H1 (cell line): Measurements from ENCODE around the gene VPS13D. TPM values are rescaled to one million over a fixed set of nuclear protein-coding genes. Genes with fewer than 3 reads are reported as not detected.
A peak's percentile ranks its signal among the peaks of the same experiment; 100 is the strongest.

Experiments
- CTCF ChIA-PET: fragments of 300-600 bp; sonication (Branson Sonifier 250); formaldehyde crosslinking; loops from one replicate; lab custom pipeline; 2021; ENCODE audit not compliant: partially characterized antibody; lab: Charles Lee
- POLR2A ChIA-PET: fragments of 300-600 bp; sonication (Branson Sonifier 250); formaldehyde crosslinking; loops from one replicate; lab custom pipeline; 2021; ENCODE audit warnings: inconsistent platforms; ENCODE audit not compliant: partially characterized antibody; lab: Charles Lee
- DNase-seq, 2 experiments: peaks; one replicate each; pipeline versions ENCODE4 v3.0.0 to v3.0.0-alpha.2; 2010 to 2022; ENCODE audit warnings: low spot score in 2 of 2, low read depth in 1 of 2, mixed read lengths in 1 of 2
- FAIRE-seq: peaks from 2 replicates; lab custom pipeline; 2011; peaks lifted over from hg19 to GRCh38; lab: Jason Lieb, UNC
- H2AFZ ChIP-seq: 2 replicates; pipeline ENCODE4 v1.8.1; 2012; ENCODE audit warnings: low read length, inconsistent platforms
- H2AK5ac ChIP-seq: 2 replicates; pipeline ENCODE4 v1.6.1; 2013; ENCODE audit warnings: low read depth, low read length
- H2BK120ac ChIP-seq: replicated peaks from 2 replicates; pipeline ENCODE3; 2013; ENCODE audit warnings: low read depth, low read length, inconsistent platforms
- H2BK12ac ChIP-seq: 2 replicates; pipeline ENCODE4 v1.6.1; 2013; ENCODE audit warnings: low read depth, low read length
- H2BK15ac ChIP-seq: 2 replicates; pipeline ENCODE4 v1.6.1; 2013; ENCODE audit warnings: low read length
- H2BK20ac ChIP-seq: 2 replicates; pipeline ENCODE4 v1.6.1; 2013; ENCODE audit warnings: low read length
- H2BK5ac ChIP-seq: 2 replicates; pipeline ENCODE4 v1.6.1; 2013; ENCODE audit warnings: low read depth, low read length
- H3K14ac ChIP-seq: 2 replicates; pipeline ENCODE4 v1.6.1; 2013; ENCODE audit warnings: inconsistent platforms; ENCODE audit not compliant: insufficient read length
- H3K18ac ChIP-seq: 2 replicates; pipeline ENCODE4 v1.6.1; 2013; ENCODE audit warnings: low read length; ENCODE audit errors: extremely low read depth
- H3K23ac ChIP-seq: 2 replicates; pipeline ENCODE4 v1.6.1; 2013; ENCODE audit warnings: inconsistent platforms; ENCODE audit not compliant: insufficient read length
- H3K23me2 ChIP-seq: 2 replicates; pipeline ENCODE4 v1.6.1; 2013; ENCODE audit warnings: low read depth, low read length
- H3K27ac ChIP-seq: 2 replicates; pipeline ENCODE4 v1.6.1; 2011; ENCODE audit warnings: low read depth, low read length, inconsistent platforms
- H3K27me3 ChIP-seq, 4 experiments: replicated peaks in 1 of 4; 1 replicate in 1 of 4; 2 replicates in 3 of 4; pipeline versions ENCODE4 v1.6.1 to v1.8.1; 2011 to 2013; ENCODE audit warnings: low read length in 3 of 4, mild to moderate bottlenecking in 3 of 4, inconsistent platforms in 2 of 4, mixed read lengths in 2 of 4, moderate library complexity in 1 of 4; ENCODE audit not compliant: control insufficient read depth in 3 of 4, insufficient read depth in 3 of 4; ENCODE audit errors: extremely low read depth in 1 of 4
- H3K36me3 ChIP-seq, 4 experiments: 2 replicates each; pipeline versions ENCODE4 v1.6.1 to v1.8.1; 2011 to 2013; ENCODE audit warnings: mild to moderate bottlenecking in 4 of 4, low read length in 3 of 4, moderate library complexity in 2 of 4, control low read depth in 1 of 4, inconsistent platforms in 1 of 4; ENCODE audit not compliant: insufficient read depth in 4 of 4, control insufficient read depth in 2 of 4
- H3K4ac ChIP-seq: replicated peaks from 2 replicates; pipeline ENCODE3; 2013; ENCODE audit warnings: low read length, low read depth, mixed read lengths, inconsistent platforms; ENCODE audit not compliant: insufficient read length
- H3K4me1 ChIP-seq, 4 experiments: replicated peaks in 1 of 4; 1 replicate in 1 of 4; 2 replicates in 3 of 4; pipeline versions ENCODE4 v1.6.1 to v1.8.1; 2011 to 2013; ENCODE audit warnings: low read length in 3 of 4, inconsistent platforms in 2 of 4, mixed read lengths in 1 of 4; ENCODE audit not compliant: insufficient read depth in 4 of 4, control insufficient read depth in 3 of 4
- H3K4me2 ChIP-seq, 2 experiments: 2 replicates each; pipeline versions ENCODE4 v1.6.1 to v1.8.1; 2011 to 2013; ENCODE audit warnings: low read depth in 2 of 2, low read length in 2 of 2, control low read depth in 1 of 2, inconsistent platforms in 1 of 2, mild to moderate bottlenecking in 1 of 2; ENCODE audit not compliant: insufficient read depth in 1 of 2
- H3K4me3 ChIP-seq, 4 experiments: fragments of 200-600, 300-600 bp in 1 of 4; sonication (generic), shearing (Covaris generic), sonication (Bioruptor Twin) in 1 of 4; 2 replicates each; pipeline versions ENCODE4 v1.5.1 to v1.8.1; 2011 to 2016; ENCODE audit warnings: low read length in 4 of 4, low read depth in 3 of 4, control low read depth in 2 of 4, inconsistent platforms in 2 of 4, mild to moderate bottlenecking in 2 of 4, mixed read lengths in 1 of 4, moderate library complexity in 1 of 4; ENCODE audit not compliant: insufficient read depth in 2 of 4; ENCODE audit errors: extremely low read depth in 1 of 4
- H3K56ac ChIP-seq: replicated peaks from 2 replicates; pipeline ENCODE3; 2013; ENCODE audit warnings: low read depth, mild to moderate bottlenecking, mixed read lengths, low read length, inconsistent platforms; ENCODE audit not compliant: insufficient read length
- H3K79me1 ChIP-seq: 2 replicates; pipeline ENCODE4 v1.6.1; 2013; ENCODE audit warnings: low read depth, low read length, control low read depth
- H3K79me2 ChIP-seq, 2 experiments: 2 replicates each; pipeline versions ENCODE4 v1.6.1 to v1.8.1; 2012 to 2013; ENCODE audit warnings: low read length in 2 of 2, mild to moderate bottlenecking in 2 of 2, inconsistent platforms in 1 of 2; ENCODE audit not compliant: insufficient read depth in 2 of 2, control insufficient read depth in 1 of 2
- H3K9ac ChIP-seq, 4 experiments: replicated peaks in 1 of 4; 1 replicate in 1 of 4; 2 replicates in 3 of 4; pipeline versions ENCODE4 v1.6.1 to v1.8.1; 2011 to 2013; ENCODE audit warnings: low read depth in 3 of 4, low read length in 3 of 4, control low read depth in 2 of 4, mild to moderate bottlenecking in 2 of 4, moderate library complexity in 2 of 4, inconsistent platforms in 1 of 4; ENCODE audit errors: extremely low read depth in 1 of 4
- H3K9me3 ChIP-seq, 2 experiments: 2 replicates each; pipeline versions ENCODE4 v1.6.1 to v1.8.1; 2012 to 2013; ENCODE audit warnings: mild to moderate bottlenecking in 2 of 2, moderate library complexity in 2 of 2, control low read depth in 1 of 2, inconsistent platforms in 1 of 2, low read depth in 1 of 2, low read length in 1 of 2, mixed read lengths in 1 of 2; ENCODE audit not compliant: insufficient read depth in 2 of 2
- H4K20me1 ChIP-seq, 2 experiments: replicated peaks in 1 of 2; 2 replicates each; pipeline versions ENCODE3 to v1.8.1; 2011 to 2013; ENCODE audit warnings: inconsistent platforms in 2 of 2, low read length in 2 of 2, mild to moderate bottlenecking in 1 of 2; ENCODE audit not compliant: insufficient read depth in 2 of 2, control insufficient read depth in 1 of 2
- H4K5ac ChIP-seq: 2 replicates; pipeline ENCODE4 v1.6.1; 2013; ENCODE audit warnings: low read length, low read depth, mixed read lengths, inconsistent platforms; ENCODE audit not compliant: insufficient read length
- H4K8ac ChIP-seq: 2 replicates; pipeline ENCODE4 v1.8.0; 2013; ENCODE audit warnings: mild to moderate bottlenecking, moderate library complexity, low read length, inconsistent platforms; ENCODE audit not compliant: insufficient read depth; ENCODE audit errors: extremely low read depth
- H4K91ac ChIP-seq: replicated peaks from 2 replicates; pipeline ENCODE3; 2013; ENCODE audit warnings: low read length, mixed read lengths, inconsistent platforms; ENCODE audit not compliant: insufficient read length
- ASH2L ChIP-seq: fragments of 200-600, 300-600 bp; sonication (generic); IDR thresholded peaks from one replicate; pipeline ENCODE4 v1.7.1; 2017; ENCODE audit warnings: low read length
- ATF3 ChIP-seq: IDR thresholded peaks from 2 replicates; pipeline ENCODE4 v1.6.1; 2011; ENCODE audit warnings: low read depth, mild to moderate bottlenecking, low read length; ENCODE audit not compliant: insufficient read depth
- CHD1 ChIP-seq: IDR thresholded peaks from 2 replicates; pipeline ENCODE4 v1.6.1; 2012; ENCODE audit warnings: low read depth, low read length, improper control_type of control experiment
- CTCF ChIP-seq, 3 experiments: IDR thresholded peaks; 1 replicate in 2 of 3; 2 replicates in 1 of 3; pipeline versions ENCODE4 v1.5.1 to v1.6.1; 2011; ENCODE audit warnings: low read length in 3 of 3, mild to moderate bottlenecking in 3 of 3, inconsistent platforms in 2 of 3, low read depth in 1 of 3, moderate library complexity in 1 of 3; ENCODE audit not compliant: insufficient read depth in 1 of 3; ENCODE audit errors: control extremely low read depth in 1 of 3
- JUN ChIP-seq: IDR thresholded peaks from 2 replicates; pipeline ENCODE4 v1.6.1; 2011; ENCODE audit warnings: low read depth, mild to moderate bottlenecking, improper control_type of control experiment, low read length
- KDM1A ChIP-seq: fragments of 200-600, 300-600 bp; sonication (generic); IDR thresholded peaks from 2 replicates; pipeline ENCODE4 v1.7.1; 2016; ENCODE audit warnings: mild to moderate bottlenecking, low read length, borderline replicate concordance
- MAFK ChIP-seq: IDR thresholded peaks from 2 replicates; pipeline ENCODE4 v1.6.1; 2012; ENCODE audit warnings: low read depth, mild to moderate bottlenecking, improper control_type of control experiment, low read length
- RAD21 ChIP-seq, 2 experiments: IDR thresholded peaks in 1 of 2; conservative IDR thresholded peaks in 1 of 2; 2 replicates each; pipeline ENCODE4 v1.6.1; 2011; ENCODE audit warnings: low read depth in 2 of 2, low read length in 2 of 2, improper control_type of control experiment in 1 of 2, inconsistent platforms in 1 of 2, mild to moderate bottlenecking in 1 of 2, moderate library complexity in 1 of 2
- SRF ChIP-seq: IDR thresholded peaks from 2 replicates; pipeline ENCODE4 v1.6.1; 2011; ENCODE audit warnings: mild to moderate bottlenecking, low read depth, low read length, moderate library complexity
- TCF12 ChIP-seq: IDR thresholded peaks from 2 replicates; pipeline ENCODE4 v1.6.1; 2011; ENCODE audit warnings: low read depth, mild to moderate bottlenecking, low read length
- WGBS, 2 experiments: shearing (Covaris generic) in 1 of 2; methylation state at CpG; one replicate each; pipeline versions ENCODE4 v1.1.6 to v1.1.7; 2013 to 2015; ENCODE audit warnings: low lambda C conversion rate in 2 of 2, mixed read lengths in 2 of 2, inconsistent platforms in 1 of 2, low coverage in 1 of 2, missing lambda C conversion rate in 1 of 2; ENCODE audit not compliant: insufficient replicate concordance in 2 of 2, insufficient coverage in 1 of 2, insufficient read length in 1 of 2; ENCODE audit errors: extremely low coverage in 1 of 2, missing lambda C conversion rate in 1 of 2; 5-methylcytosine and 5-hydroxymethylcytosine counted together
- polyA plus RNA-seq, 7 experiments: library from polyadenylated mRNA; depleted of rRNA in 3 of 7; stranded (reverse) in 5 of 7; unstranded in 2 of 7; fragments of >200 nt in 5 of 7; fragments of 200-250 nt in 2 of 7; gene quantifications; 1 replicate in 5 of 7; 2 replicates in 1 of 7; 4 replicates in 1 of 7; pipeline versions ENCODE4 v1.2.1 to v1.2.3, GENCODE V29; 2011 to 2013; ENCODE audit warnings: missing spikeins in 2 of 7, mixed read lengths in 2 of 7
- total RNA-seq: library from RNA; stranded (reverse); fragmentation: NEBNext Ultra II Directional; extraction: Animal tissue kit (Norgen Biotek cat#: 25700); gene quantifications from 2 replicates; pipeline ENCODE4 v1.2.1, GENCODE V29; 2021

VPS13D gene
- total and polyA plus RNA-seq, 2 of the 8 experiments (the other 6 are each of a cell fraction or from before 2014, with no cell fraction given), result 10.9 to 31.2 TPM

- 90% methylated on average over 7 of the region's 7 CpGs; no CpG with 5 or more reads in 1 of the 2 experiments for WGBS, 2 experiments
- H3K14ac ChIP-seq, result no peak overlapping the region
- H2BK20ac ChIP-seq, result no peak overlapping the region
- H2BK5ac ChIP-seq, result no peak overlapping the region
- H3K9ac ChIP-seq, result no peak overlapping the region
- no peaks in the 10 kb centered on the region; a peak in 1 of 7 replicates for H3K27me3 ChIP-seq
- H4K20me1 ChIP-seq, result peaks cover 2% of the 10 kb centered on the region in 2 experiments
- no peak overlapping the region for H3K4me3 ChIP-seq
- H3K79me2 ChIP-seq, result peaks cover 3 to 25% of the 10 kb centered on the region in 2 experiments; a peak in 3 of 4 replicates
- no peak for FAIRE-seq
- H4K8ac ChIP-seq, result peak overlapping the region; percentile 68; the same call in 1 of the 2 replicates
- no peak overlapping the region for H3K56ac ChIP-seq
- H3K18ac ChIP-seq, result no peak overlapping the region
- no peak overlapping the region for H3K23ac ChIP-seq
- peaks cover 0 to 7% (median 3%) of the 10 kb centered on the region in 4 experiments; a peak in 4 of 7 replicates for H3K4me1 ChIP-seq
- ChIA-PET POLR2A (interaction anchor here (0.7 to 1.1 kb wide), 2 partner anchors 9 to 51 kb away, joined by 3 read pairs; no protein-coding TSS in a partner anchor), CTCF (interaction anchor here (0.5 to 4.4 kb wide), 22 partner anchors 10 to 622 kb away, joined by 3 to 40 read pairs (median 4); partner anchors contain the start of gene TNFRSF1B)
- H4K5ac ChIP-seq, result no peak overlapping the region
- H3K9me3 ChIP-seq, result 0 out of 4 replicates have a peak, but pooled peaks cover 0 to 2% of the 10 kb centered on the region in 2 experiments
- DNase-seq, result no peak
- H3K27ac ChIP-seq, result no peak overlapping the region
- no peak overlapping the region for H2BK120ac ChIP-seq
- no peak overlapping the region for H2BK15ac ChIP-seq
- no peak overlapping the region for H2AFZ ChIP-seq
- no peak overlapping the region for H2AK5ac ChIP-seq
- no peaks in the 10 kb centered on the region; a peak in 1 of 8 replicates for H3K36me3 ChIP-seq
- no peak overlapping the region for H2BK12ac ChIP-seq
- no peak overlapping the region for H3K4ac ChIP-seq
- no peaks in the 10 kb centered on the region for H3K79me1 ChIP-seq
- peaks cover 8% of the 10 kb centered on the region; the same call in 1 of the 2 replicates for H3K23me2 ChIP-seq
- H4K91ac ChIP-seq, result no peak overlapping the region
- H3K4me2 ChIP-seq, result no peak overlapping the region
- TF ChIP-seq JUN (no peak), ASH2L (no peak), CTCF (IDR thresholded peaks at IDR 0.05; ENCODE audit: control extremely low read depth in 1 of 3, insufficient read depth in 1 of 3, low read depth in 1 of 3, low read length in 3 of 3) (no peak), ATF3 (no peak), TCF12 (no peak), CHD1 (no peak), SRF (no peak), KDM1A (no peak), RAD21 (IDR thresholded peaks at IDR 0.05 in 1 of 2, conservative IDR thresholded peaks at IDR 0.05 in 1 of 2; ENCODE audit: low read depth in 2 of 2, low read length in 2 of 2) (no peak), MAFK (no peak)
Observed at GRCh38 chr1:12228979-12229378, 851 bp upstream of the VPS13D start.
